ENCODE measurements around the gene FAM76B. TPM values are rescaled to one million over a fixed set of nuclear protein-coding genes. Genes with fewer than 3 reads are reported as not detected.
A peak's percentile ranks its signal among the peaks of the same experiment; 100 is the strongest.
"Not testable (repeated sequence)": the region's sequence is repeated elsewhere in the genome, so short reads cannot be mapped to it uniquely, and the experiment has no call there.

The FAM76B gene
- total RNA-seq: 14.6 TPM
- long read RNA-seq, partial matches to known transcripts: 1 of 6 reads
- long read RNA-seq, other reads (novel, unspliced or antisense): 2 of 6 reads

DNA sequence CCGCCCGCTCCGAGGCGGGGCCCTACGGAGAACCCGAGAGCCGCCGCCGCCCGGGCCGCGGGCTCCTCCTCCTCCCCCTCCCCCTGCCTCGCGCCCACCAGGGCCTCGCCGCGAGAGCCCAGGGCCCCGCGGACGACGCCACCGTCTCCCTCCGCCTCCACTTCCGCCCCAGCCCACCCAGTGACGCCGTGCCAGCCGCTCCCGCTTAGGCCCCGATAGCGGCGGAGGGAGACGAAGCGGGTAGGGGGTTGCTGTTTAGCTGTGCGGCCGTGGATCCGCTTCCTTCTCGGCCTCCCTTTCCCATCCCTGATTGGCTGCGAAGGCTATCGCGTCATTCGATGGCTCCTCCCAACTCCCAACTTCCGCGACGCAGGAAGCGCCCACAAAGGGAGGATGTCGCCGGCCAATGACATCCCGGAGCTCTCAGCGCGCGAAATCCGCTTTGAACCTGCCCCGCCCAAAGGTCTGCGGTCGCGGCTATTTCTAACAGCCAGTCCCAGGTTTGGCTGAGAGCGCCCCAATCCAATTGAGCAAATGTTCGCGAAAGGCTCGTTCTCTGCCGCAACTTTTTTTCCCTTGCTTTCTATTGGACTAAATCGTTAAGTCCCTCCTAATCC is at the start of gene FAM76B:
TSS of gene FAM76B (minus strand) at position 277 of the 617 bp plus-strand sequence. CDS start 304 bp downstream, outside the sequence.
- peak; percentile 99 for DNase-seq (ENCODE audit: low spot score)

GRCh38 chr11:95835768-95836488 is 46.3 kb upstream of the FAM76B start:
- DNase-seq (ENCODE audit: low spot score): no peak

GRCh38 chr11:95835351-95835750 is 45.8 kb upstream of the FAM76B start:
- DNase-seq (ENCODE audit: low spot score): no peak

DNA sequence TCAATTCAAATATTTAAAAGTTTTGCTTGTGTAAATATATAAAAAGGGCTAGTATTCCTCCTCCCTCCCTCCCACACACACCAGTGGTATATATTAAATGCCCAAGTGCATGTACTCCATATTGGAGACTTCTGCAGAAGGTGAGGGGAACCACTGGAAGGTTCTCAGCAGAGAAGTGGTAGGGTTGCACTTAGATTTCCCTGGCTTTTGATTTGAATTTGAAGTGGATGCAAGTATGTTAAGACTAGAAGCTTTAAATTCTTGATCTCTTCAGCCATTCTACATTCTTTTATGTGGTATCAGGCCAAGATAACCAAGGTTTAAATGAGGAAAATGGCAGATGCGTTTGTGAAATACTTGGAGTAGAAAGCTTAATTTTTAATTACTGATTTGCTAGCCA is 43.8 kb upstream of the FAM76B start:
- no peak for DNase-seq (ENCODE audit: low spot score)

- DNase-seq (ENCODE audit: low spot score): no peak
Measured at GRCh38 chr11:95832763-95833162, 43.2 kb upstream of the FAM76B start.

GRCh38 chr11:95831198-95831883 is 41.8 kb upstream of the FAM76B start:
- DNase-seq (ENCODE audit: low spot score): no peak

DNA sequence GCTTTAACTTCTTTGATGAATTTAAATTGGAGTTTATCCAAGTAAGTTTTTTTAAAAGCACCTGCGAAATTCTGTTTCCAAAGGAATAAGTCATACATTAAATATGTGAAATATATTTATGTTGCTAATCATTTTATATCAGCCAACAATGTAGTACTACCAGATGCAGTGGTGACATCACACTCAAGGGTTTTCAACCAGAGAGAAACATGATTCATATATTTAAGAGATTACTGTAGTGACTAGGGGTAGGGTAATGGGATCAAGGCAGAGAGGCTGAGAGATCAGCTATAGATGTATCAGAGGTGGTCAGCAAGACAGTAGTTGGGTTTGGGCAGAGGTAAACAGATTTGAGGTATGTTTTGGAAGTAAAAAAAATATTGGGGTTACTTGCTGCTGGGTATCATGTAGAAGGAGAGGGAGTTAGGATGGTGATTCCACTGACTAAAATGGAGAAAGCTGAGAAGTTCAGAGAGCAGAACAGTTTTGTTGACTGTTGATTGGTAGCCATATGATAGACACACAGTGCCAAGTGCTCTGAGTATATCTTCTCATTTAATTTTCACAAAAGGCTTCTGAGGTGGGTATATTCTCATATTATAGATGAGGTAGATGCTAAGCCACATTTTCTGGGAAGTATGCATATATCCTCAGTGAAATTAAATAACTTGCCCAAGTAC is 40.1 kb upstream of the FAM76B start:
- no peak for DNase-seq (ENCODE audit: low spot score)

DNA sequence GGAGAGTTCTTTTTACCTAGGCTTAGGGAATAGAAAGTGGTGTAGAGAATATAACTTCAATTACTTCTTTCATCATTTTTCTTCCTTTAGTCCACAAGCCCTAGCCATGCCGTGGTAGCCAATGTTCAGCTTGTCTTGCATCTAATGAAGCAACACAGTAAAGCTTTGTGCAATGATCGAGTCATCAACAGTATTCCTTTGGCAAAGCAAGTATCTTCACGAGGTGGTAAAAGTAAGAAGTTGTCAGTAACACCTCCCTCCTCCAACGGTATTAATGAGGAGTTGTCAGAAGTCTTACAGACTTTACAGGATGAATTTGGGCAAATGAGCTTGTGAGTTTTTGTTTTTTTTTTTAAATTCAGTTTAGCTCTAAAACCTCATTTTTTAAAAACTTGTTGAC is 38.1 kb upstream of the FAM76B start:
- no peak for DNase-seq (ENCODE audit: low spot score)

GRCh38 chr11:95821640-95822039 is 32.1 kb upstream of the FAM76B start:
- no peak for DNase-seq (ENCODE audit: low spot score)

- no peak for DNase-seq (ENCODE audit: low spot score)
Measured at GRCh38 chr11:95816037-95816436, 26.5 kb upstream of the FAM76B start.

- DNase-seq (ENCODE audit: low spot score): not testable (repeated sequence)
Measured at GRCh38 chr11:95811052-95811451, 21.5 kb upstream of the FAM76B start.

GRCh38 chr11:95806464-95806863 is 16.9 kb upstream of the FAM76B start:
- DNase-seq (ENCODE audit: low spot score): not testable (repeated sequence)

DNA sequence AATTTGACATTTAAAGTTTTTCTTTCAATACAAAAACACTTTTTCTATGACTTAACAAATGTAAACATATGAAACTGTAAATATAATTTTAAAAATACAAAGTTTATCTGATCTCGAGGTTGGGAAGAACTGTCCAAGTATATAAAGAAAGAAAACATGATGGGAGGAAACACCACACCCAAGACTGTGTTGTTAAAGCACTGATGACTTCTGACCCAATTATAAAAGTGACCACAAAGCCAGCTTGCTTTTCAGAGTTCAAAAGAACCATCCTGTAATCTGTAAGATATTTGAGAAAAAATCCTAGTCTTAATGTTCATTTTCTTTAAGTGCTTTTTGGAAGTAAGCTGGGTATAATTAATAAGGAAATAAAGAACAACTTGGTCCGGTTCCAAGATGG is 16.3 kb upstream of the FAM76B start:
- no peak for DNase-seq (ENCODE audit: low spot score)

DNA sequence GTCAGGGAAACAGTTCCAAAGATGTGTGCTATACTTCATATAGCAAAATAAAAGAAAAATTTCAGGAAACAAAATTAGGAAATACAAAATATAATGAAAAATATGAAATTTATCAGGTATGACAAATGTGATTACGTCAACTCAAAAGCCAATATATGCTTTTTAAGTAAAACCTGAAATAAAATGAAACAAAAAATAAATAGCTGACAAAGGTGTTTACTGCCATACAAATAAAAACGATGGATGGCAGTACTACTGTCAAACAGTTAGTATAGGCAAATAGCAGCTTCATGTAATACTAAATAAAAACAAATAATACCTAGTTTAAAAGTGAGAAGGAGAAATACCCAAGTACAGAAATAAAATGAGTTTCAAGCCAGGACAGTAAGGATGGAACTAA is 14.4 kb upstream of the FAM76B start:
- no peak for DNase-seq (ENCODE audit: low spot score)

DNA sequence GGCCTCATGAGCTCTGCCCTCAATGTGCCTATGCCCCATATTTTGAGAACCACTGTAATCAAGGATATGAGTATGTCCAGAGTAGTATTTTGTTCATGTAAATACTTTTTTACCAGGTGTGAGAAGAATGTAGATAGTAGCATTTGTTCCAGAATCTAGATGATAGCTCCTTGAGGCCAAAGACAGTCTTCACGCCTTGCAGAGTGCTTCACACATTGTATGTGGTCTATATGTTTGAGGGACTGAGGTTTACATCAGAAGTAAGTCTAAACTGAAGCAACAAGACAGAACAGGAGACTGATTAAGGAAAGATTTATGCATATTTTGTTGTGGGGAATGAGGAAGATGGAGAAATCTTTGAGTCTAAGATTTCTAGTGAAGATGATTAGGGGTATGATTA is 13.2 kb upstream of the FAM76B start:
- DNase-seq (ENCODE audit: low spot score): no peak

GRCh38 chr11:95800438-95800837 is 10.9 kb upstream of the FAM76B start:
- DNase-seq (ENCODE audit: low spot score): no peak

- no peak for DNase-seq (ENCODE audit: low spot score)
Measured at GRCh38 chr11:95799546-95799945, 10.0 kb upstream of the FAM76B start.

DNA sequence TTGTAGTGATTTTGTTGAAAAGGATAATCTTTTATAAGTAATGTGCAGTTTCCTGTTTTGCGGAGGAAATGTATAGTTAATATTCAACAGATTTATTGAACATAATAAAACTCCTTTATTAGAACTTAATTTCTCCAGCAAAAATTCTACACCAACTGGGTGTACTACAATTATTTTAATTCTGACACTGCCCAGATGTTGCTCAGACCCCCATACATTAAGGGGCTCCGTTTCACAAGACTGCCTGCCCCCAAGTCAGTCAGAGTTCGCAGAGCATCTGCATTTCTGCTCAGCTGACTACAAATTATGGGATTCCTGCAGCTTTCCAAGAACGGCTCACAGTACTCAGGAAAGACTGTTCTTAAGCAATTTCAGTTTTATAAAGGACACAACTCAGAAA is 6.9 kb upstream of the FAM76B start:
- no peak for DNase-seq (ENCODE audit: low spot score)

DNA sequence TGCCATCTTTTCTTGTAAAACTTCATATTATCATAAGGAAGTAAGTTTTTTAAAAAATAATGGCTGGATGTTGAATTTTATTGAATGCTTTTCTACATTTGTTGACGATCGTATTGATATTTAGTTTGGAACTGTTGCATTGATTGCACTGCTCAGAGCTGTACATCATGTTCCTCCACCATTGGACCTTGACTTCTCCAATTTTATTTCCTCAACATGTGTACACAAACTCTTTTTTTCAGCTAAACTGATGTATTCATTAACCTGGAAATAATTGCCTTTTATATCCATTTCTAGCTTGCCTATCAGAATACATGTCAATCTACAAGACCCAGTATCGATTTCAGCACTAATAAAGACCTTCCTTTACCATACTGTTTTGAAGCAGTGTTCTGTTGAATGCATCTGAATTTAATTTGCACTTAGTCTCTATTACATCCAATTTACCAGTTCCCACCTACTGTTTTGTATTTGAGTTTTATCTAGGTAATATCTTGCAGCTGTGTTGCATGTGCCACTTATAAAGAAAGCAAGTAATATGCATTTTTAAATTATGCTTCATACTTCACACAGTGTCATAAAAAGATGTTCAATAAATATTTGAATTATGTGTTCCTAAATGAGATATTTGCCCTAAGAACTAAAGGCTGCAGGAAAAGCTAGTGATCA is 6.2 kb upstream of the FAM76B start:
- no peak for DNase-seq (ENCODE audit: low spot score)

DNA sequence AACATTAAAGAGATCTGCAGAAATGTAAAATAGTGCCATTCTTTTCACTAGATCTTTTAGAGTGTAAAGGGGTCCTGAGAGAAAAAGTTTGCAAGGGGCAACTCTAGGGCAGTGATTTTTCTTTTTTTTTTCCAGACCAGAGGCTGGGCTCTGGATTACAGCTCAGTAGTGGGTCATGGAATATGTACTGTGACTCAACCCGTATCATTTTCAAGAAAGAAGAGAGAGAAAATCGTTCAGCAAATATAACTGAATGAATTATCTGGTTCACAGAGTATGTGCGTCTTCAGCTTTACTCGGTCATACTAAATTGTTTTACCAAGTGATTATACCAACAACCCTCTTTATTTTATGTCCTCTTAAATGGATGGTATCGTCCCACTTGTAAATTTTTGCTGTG is 4.5 kb upstream of the FAM76B start:
- no peak for DNase-seq (ENCODE audit: low spot score)

DNA sequence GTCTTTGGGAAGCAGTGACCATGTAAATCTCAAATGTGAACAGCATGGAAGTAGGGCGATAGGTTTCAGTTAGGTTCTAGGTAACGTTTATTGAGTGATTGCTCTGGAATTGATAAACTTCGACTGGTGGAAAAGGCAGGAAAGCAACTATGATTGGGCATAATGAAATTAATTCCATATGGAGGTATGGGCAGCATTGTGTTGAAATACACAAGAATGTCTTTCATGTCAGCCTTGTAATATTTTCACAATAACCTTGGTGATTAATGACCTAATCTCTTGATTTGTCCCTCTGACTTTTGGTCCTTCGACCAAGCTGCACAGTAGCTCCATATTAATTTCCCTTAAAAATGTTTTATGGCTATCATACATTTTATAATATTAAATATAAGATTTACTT is 3.5 kb upstream of the FAM76B start:
- DNase-seq (ENCODE audit: low spot score): no peak

All from mesenteric fat pad (tissue), 1 donor.